Activated naive CD4-positive, alpha-beta T cell treated with anti-CD3 and anti-CD28 coated beads, Interleukin-2, amount 50 U/mL, for 16 hours (primary cell): ENCODE data around the gene BCR.

ENCODE experiments used
- DNase-seq: peaks from one replicate; pipeline ENCODE4 v3.0.0-alpha.2; 2020

Gene BCR

DNA sequence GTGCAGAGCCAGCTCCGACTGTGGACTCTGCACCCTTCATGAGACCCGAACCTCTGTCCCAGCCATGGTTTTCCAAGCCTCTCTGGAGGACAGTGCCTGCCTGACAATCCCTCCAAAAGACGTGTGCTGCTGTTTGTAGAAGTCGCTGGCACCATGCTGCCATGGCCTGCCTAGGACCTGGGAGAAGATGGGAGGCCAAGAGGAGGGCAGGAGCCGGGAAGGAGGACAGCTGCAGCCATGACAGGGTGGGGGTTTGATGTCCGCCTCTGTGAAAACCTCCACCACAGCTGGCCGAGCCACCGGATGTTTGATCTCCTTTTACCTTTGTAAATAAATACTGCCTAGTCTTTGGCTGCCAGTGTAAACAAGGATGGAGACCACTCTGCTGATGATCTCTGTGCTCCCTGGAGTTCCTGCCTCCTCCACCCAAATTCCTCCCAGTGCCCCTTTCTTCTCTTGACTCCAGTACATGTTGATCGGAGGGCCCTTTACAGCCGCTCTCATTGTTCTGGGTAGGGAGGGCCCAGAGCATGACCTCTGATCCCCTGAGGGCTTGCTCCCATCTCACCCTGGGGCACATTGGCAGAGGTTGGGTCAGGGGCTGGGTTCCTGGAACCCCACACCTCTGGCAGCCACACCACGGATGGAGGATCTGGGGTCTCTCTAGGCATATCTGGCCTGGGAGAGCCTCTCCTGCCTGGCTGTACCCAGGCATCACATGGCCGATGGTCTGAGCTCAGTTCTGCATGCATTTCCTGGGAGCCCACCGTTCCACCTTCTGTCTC, 66.9 kb downstream of the BCR start:
- no peak for DNase-seq

DNA sequence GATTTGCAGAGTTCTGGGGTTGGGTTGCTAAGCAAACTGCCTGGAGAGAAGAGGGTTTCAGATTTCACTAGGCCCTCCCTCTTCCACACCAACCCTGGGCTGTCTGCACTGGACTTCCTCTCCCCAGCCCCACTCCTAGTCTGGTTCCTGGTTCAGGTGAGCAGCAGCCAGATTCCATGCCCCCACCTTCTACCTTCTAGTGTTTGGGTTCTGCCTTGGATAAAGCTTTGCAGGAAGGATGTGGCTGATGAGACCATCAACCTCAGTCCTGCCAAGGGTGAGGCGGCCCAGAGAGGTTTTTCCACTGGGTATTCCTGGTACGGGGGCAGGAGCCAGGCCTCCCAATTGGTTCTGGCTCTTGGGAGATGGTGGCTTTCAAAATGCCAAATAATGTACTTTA, 68.3 kb downstream of the BCR start:
- no peak for DNase-seq

DNA sequence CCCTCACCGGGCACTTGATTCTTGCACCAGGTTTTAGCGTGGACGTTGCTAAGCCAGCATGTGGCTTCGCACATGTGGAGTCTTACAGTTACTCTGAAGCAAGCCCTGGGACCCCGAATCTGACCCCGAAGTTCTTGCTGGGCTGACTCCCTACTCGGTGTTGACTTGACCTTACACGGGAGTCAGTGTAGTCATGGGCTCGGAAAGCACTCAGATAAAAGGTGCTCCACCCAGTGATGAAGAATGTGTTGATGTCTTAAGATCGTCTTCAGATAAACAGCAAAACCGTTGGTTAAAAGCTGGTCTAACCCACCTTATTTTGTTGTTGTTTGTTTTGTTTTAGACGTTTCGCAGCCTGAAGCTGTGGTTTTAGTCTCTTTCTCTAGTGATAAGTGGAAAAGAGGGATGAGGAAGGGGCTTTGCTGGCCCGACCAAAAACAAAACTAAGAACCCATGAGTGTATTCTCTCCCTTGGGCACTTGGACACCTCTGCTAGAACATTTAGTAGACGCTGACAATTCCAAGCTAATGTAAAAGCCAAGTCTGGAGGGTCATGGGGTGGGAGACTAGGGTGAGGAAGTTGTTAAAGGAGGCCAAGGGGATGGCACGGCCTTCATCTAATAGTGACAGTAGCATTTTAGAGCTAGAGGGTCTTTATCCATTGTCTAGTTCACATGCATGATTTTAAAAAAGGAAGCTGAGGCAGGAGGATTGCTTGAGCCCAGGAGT, 69.9 kb downstream of the BCR start:
- DNase-seq, result no peak

DNA sequence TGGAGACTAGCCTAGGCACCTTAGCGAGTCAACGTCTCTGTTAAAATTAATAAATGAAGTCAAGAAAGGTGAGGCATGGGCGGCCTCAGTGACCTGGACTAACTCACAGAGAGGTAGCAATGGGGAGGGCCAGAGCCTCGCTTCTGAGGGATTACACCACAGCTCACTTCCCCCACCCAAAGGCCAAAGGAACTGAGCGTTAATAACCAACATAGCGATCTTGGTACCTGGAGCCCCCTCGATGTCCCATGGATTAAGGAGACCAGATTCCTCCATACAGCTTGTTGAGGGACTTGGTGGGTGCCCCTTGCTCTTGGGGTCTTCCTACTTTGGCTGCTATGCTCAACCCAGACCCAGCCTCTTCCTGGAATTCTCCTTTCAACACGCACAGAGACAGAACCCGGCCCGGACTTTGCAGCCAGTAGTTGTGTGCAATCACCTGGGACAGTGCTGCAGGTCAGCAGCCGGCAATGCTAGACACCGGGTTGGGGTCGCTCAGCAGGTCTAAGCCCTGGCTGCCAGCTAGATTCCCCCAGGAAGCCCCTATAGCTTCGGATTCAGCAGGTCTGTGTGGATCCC, 70.6 kb downstream of the BCR start:
- no peak for DNase-seq

DNA sequence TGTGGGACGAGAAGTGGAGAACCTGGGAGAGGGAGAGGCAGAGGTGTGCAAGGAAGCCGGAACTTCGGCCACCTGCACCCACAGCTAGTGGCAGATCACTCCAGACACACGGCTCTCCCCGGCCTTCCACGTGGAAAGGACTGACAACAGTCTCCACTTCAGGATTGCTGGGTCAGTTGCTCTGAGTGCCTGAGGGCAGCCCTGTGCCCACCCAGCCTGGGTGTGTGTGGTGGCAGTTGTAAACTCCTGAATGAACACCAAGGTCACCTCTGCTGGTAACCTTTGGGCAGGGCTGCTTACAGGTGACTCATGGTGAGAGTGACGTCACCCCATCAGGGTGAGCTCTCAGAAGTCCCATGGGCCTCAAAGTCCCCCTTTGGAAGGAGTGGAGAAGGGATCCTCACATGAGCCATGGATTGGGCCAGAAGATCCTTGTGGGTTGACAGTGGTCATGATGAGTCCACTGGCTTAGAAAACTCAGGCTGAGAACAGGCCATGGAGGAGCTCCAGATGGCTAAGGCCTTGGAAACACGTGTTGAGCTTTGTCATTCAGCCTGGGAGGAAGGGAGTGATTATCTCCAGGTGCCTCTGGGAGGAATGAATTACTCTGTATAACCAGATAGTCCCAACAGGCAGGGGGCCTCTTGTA, 71.3 kb downstream of the BCR start:
- no peak for DNase-seq

DNA sequence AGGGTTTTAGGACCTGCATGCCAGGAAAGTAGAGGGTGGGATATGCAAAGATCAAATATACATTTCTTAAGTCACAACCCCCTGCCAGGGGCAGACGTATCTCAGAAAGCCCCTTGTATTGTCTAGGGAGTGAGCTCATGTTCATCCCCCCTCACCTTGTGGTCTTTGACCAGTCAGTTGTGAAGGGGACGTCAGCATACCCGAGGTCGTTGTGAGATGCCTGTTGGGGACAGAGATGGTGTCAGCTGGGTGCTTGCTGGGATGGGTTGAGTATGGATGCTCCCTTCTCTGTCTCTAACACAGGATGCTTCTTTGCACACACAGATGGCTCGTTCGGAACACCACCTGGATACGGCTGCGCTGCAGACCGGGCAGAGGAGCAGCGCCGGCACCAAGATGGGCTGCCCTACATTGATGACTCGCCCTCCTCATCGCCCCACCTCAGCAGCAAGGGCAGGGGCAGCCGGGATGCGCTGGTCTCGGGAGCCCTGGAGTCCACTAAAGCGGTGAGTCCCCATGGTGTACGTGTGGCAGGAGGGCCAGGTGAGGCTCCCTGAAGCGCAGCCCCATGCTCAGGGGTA, 73.3 kb downstream of the BCR start:
- no peak for DNase-seq

DNA sequence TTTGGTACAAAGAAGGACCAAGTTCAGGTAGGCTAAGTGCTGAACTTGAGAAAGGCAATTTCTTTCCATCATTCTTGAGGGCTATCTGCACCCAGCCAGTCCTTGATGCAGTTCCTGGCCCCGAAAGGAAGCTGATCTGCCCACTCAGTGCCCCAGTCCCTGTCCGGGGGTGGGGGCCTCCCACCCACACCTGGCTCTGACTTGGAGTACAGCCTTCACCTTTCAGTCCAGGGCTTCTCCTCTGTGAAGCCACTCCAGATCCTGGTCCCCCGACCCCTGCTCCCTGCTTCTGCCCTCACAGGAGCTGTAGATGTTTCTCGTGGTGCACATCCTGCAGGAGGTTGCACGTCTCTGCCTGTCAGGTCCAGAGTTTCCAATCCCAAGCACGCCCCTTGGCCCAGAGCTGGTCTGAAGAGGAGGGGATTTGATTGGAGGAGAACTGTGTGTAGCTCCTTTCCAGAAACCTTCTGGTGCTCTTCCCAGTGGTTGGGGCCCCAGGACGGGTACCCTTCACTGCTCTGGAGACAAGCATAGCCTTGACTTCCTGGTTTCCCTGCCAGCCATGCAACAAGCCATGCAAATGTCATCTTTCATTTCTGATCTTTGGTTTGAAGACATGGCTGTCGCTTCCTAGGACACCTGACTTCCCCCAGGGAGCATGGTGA, 75.3 kb downstream of the BCR start:
- DNase-seq, result no peak

DNA sequence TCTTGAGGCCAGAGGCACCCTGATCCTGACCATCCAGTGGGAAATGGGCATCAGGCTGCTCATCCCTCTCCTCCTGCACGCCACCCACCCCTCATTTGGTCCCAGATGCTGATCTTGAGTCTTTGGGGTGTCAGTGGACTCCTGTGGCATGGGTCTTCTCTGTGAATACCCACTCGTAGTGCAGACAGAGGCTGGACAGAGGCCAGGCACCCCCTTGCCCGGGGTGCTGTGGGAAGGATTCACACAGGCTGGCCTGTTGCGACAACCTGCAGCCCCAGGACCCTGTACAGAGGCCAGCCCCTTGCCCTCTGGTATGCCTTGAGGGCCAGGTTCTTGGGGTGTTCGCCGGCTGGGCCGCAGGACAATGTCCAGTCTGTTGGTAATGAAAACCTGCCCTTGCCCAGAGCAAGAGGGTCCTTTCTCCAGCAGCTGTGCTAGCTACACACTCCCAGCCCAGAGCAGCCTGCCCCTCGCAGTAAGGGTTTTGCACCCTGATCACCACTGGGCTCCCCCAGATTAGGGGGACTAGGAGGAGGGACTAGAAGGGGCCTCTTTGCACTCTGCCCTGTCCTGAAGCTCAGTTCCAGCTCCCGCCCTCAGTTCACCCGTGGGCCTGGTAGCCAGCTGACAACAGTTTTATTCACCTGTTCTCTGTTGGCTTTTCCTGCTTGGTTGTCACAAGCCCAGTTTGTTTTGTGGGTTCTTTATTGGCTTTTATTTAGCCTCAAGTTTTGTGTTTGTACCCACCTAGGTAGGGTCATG, 76.0 kb downstream of the BCR start:
- DNase-seq, result no peak

DNA sequence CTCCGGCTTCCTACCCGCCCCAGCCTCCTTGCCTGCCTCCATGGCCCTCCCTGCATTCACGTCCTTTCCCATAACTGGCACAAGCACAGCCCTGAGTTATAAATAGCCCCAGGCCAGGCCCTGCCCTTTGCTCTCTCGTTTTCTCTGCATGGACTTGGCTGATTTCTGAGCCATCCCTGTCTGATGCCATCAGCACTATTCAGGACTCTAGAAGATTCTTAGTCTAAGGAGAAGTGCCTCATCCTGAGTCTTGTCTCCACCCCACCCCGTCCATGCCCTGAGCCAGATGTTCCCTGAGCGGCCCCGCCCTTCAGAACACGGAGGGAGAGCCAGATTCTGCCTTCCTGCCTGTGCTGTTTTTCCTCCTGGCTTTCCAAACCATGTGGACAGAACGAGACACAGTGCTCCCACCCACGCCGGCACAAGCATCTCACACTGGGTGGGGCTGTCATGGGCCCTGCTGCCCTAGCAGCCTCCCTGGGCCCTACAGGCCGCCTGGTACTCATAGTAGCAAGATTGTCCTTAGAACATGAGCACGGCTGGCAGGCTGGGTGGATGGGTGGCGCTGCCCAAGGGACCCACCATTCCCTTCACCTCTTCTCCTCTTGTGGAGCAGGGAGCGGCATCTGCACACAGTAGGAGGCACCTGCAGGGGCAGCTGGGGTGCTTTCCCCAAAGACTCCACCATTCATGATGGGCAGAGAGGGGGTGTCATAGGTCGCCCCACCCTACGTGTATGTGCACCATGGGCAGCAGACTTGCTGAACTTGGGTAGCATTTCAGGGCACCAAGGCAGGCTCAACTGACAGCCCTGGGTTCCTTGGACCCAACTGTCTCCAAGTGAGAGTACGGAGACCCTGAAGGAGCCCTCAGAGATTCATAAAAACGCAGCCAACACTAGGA, 76.9 kb downstream of the BCR start:
- DNase-seq, result no peak

DNA sequence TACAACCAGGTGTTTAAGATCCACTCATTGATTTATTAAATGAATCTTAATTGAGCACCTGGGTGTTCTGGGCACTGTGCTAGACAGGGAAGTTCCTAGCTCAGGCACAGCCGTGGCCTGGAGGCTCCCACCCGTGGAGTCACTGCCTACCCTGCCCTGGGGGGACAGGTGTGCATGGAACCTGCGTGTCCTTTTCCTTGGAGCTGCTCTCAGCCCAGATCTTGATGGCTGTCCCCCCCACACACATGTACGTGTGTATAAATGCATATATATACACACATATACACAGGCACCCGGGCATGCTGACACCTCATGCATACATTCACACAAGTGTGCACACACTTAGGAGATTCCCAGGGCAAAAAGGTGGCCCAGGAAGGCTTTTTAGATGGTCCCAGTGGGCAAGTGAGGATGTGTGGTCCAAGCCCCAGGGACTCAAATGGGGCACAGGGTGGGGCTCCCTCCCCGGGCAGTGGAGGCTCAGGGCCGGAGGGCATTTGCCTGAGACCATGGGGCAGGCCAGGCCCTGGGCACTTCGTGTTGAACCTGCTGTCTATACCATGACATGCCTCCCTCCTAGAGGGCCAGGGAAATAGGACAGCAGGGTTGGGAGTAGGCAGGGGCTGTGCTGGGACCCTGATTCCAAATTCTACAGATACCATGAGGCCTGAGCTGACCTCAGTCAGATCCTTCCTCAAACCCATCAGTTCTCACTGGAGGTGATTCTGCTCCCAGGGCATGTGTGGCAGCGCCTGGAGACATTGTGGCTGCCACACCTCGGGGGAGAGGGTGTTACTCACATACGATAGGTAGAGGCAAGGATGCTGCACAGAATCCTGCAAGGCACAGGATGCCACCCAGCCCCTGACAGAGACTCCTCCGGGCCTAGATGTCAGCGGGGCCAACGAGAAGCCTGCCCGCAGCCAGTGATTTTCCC, 77.8 kb downstream of the BCR start:
- DNase-seq, result no peak

DNA sequence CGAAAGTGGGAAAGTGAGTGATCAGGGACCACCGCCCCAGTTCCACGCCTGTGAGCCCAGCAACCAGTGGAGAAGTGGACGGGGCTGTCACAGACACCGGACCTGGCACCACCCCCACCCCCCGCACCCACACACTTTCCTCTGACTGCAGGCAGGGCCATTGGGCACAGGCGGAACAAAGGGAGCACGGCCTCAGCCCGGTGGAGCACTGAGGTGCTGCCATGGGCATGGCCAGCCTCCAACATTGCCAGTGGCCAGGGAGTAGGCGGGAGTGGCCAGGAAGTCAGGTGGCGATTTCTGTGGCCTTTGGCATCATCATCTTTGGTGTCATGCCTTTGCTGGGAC, 78.5 kb downstream of the BCR start:
- DNase-seq, result no peak

DNA sequence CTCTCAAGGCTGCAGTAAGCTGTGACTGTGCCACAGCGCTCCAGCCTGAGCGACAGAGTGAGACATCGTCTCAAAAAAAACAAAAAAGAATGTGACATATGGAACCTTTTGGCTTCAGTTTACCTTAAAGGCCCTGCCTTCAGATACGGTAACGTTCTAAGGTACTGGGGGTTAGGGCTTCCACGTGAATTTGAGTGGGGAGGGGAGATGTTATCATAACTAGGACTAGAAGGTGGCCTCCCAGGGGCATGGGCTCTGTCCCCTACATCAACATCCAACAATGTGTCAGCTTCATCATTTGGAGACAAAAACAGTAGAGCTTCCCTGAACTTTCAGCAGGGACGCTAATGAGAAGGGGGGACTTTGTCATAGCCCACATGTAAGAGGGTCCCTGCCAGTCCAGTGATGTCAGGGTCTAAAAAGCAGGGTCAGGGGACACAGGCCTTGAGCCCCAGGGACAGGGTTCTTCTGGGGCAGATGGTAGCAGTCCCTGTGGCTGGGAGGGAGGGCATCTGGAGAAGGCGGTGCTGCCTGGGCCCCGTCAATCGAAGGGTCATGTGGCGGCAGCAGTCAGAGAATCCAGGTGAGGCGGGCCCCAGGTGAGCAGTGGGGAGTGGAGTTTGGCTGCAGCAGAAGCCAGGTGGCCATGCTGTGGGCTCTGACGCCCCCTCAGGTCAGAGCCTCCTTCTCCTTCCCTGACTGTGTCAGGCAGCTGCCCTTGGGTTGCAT, 79.8 kb downstream of the BCR start:
- DNase-seq, result no peak

DNA sequence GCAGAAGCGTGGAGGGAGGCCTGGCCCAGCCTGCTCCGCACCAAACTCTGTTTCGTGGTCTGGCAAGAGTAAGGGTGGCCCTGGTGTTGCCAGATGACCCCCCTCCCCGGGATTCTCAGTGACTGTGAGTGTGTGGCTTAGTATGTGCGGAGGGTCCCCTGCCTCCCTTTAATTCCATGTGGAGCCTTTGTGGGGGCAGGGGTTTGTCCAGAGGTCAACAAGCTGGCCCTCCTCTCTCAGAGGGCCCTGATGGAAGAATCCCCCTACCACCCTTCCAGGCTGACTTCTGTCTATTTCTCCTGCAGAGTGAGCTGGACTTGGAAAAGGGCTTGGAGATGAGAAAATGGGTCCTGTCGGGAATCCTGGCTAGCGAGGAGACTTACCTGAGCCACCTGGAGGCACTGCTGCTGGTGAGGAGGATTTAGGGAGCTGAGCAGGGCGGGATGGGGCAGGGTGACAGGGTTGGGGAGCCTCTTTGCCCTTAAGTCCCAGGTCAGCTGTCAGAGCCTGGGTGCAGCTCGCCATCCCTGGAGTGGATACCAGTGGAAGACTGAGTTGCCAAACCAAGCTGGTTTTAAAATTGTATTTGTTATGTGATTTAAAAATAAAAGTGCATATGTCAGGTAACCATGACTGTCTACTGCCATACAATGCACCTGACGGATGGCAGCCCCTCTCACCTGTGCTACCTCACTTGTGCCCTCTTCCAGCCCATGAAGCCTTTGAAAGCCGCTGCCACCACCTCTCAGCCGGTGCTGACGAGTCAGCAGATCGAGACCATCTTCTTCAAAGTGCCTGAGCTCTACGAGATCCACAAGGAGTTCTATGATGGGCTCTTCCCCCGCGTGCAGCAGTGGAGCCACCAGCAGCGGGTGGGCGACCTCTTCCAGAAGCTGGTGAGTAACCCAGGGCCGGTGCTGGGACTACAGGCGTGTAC, 80.6 kb downstream of the BCR start:
- no peak for DNase-seq

DNA sequence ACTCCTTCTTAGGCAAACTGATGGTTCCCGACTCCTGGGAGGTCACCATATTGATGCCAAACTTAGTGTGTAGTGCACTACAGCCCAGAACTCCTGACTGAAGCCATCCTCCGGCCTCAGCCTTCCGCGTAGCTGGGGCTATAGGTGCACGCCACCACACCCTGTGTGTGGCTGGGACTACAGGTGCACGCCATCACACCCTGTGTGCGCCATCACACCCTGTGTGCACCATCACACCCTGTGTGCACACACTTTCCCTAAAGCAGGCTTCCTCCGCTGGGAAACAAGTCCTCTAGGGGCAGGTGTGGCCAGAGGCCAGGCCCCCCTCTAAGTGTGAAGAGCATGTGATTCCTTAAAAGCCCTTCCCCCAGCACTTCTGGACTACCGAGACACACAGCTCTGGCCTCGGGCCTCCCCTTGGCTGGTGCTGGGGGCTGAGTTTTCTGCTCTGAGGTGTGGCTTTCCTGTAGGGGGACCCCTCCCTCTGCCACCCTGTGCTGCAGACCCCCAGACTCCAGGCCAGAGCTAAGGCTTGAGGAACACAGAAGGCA, 81.7 kb downstream of the BCR start:
- no peak for DNase-seq

DNA sequence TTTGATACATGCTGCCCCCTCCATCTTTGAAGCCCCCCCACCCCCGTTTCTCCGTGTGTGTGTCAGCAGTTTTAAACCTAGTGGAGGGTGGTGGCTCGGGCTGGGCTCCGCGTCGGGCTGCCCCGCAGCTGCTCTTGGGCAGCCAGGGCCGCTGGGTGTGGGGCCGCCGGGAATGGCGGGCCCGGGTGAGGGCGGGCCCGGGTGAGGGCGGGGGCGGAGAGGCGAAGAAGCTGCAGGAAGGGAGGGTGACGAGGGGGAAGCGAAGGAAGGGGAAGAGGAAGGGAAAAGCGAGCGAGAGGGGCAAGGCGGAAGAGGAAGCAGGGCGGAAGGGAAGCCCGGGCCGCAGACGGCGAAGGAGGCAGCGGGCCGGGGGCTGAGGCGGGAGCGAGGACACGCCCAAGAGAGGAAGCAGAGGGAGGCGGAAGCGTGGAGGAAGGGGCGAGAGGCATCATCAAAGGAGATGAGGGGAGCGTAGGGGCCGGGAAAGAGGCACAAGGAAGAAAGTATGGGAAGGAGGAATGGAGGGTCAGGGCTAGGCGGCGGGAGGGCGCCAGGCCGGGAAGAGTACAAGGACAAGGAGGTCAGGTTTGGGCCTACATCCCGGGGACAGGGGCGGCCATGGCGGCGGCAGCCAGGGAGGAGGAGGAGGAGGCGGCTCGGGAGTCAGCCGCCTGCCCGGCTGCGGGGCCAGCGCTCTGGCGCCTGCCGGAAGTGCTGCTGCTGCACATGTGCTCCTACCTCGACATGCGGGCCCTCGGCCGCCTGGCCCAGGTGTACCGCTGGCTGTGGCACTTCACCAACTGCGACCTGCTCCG, 82.4 kb downstream of the BCR start:
- no peak for DNase-seq

DNA sequence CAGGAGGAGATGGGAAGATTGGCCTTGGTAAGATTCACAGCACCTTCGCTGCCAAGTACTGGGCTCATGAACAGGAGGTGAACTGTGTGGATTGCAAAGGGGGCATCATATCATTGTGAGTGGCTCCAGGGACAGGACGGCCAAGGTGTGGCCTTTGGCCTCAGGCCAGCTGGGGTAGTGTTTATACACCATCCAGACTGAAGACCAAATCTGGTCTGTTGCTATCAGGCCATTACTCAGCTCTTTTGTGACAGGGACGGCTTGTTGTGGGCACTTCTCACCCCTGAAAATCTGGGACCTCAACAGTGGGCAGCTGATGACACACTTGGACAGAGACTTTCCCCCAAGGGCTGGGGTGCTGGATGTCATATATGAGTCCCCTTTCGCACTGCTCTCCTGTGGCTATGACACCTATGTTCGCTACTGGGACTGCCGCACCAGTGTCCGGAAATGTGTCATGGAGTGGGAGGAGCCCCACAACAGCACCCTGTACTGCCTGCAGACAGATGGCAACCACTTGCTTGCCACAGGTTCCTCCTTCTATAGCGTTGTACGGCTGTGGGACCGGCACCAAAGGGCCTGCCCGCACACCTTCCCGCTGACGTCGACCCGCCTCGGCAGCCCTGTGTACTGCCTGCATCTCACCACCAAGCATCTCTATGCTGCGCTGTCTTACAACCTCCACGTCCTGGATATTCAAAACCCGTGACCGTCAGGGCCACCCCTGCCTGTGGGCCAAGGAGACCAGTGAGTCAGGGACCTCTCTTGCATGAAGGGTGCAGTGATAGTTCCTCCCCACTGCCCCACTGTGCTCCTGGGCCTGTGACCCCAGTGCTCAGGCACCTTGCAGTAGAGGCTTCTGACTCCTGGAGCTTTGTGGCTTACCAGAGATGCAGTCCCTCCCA, 83.6 kb downstream of the BCR start:
- DNase-seq, result no peak
